Fibroblast of lung (primary cell): ENCODE measurements around the gene KDM3A.

Source experiments
- EZH2 ChIP-seq: IDR thresholded peaks from 2 replicates; pipeline ENCODE4 v1.5.1; 2012; ENCODE audit warnings: low read length, control low read depth, mild to moderate bottlenecking; ENCODE audit errors: missing control alignments
- TF ChIP-seq, protein P1 (sequence below), 2 donors: IDR thresholded peaks in 1 of 2; conservative IDR thresholded peaks in 1 of 2; 1 replicate in 1 of 2; 2 replicates in 1 of 2; pipeline ENCODE4 v1.5.1; 2011 to 2012; ENCODE audit warnings: low read length in 2 of 2, control low read depth in 1 of 2, inconsistent platforms in 1 of 2, low read depth in 1 of 2, mild to moderate bottlenecking in 1 of 2

DNA sequence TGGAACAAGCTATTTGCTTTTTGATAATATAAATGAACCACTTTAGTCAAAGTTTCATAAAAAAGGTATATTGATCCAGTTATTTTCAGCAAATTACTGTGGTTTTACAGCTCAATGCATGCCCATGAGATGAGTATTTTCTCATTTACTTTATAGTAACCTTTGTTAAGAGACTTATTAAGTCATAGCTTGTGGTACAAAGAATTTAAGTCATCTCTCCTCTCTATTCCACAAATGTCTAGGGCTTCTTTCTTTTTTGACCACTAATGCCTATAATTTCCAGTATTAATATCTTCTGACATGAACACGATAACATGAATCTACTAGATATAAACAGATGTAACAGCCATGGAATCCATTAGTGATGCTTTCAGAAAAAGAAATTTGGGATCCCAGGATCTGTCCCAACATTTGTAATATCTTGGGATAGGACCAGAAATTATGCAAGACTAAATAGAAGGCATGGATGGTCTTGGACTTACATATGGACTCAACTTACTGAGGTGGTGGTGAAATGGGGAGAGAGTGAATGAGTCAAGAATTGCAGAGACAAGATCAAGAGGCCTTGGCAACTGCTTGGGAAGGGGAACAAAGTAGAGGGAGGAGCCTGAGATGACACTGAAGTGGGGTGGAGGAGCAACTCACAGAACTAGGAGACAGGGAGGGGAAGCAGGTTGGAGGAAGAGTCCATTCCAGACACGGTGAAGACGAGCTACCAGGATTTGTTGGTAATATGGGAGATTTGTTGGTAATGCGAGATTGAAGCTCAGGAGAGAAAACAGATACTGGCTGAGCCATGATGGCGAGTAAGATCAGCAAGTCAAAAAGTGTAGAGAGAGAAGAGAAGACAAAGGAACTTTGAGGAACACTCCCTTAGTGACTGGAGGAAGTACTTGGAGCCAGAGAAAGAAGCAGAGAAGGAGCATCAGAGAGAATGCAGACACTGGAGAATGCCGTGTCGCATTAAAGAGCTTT is 42.4 kb upstream of the KDM3A start:
- TF ChIP-seq EZH2 = no peak
- TF ChIP-seq, protein P1, sequence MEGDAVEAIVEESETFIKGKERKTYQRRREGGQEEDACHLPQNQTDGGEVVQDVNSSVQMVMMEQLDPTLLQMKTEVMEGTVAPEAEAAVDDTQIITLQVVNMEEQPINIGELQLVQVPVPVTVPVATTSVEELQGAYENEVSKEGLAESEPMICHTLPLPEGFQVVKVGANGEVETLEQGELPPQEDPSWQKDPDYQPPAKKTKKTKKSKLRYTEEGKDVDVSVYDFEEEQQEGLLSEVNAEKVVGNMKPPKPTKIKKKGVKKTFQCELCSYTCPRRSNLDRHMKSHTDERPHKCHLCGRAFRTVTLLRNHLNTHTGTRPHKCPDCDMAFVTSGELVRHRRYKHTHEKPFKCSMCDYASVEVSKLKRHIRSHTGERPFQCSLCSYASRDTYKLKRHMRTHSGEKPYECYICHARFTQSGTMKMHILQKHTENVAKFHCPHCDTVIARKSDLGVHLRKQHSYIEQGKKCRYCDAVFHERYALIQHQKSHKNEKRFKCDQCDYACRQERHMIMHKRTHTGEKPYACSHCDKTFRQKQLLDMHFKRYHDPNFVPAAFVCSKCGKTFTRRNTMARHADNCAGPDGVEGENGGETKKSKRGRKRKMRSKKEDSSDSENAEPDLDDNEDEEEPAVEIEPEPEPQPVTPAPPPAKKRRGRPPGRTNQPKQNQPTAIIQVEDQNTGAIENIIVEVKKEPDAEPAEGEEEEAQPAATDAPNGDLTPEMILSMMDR (conservative IDR thresholded peaks at IDR 0.05 in 1 of 2, IDR thresholded peaks at IDR 0.05 in 1 of 2; ENCODE audit: low read depth in 1 of 2, low read length in 2 of 2) = no peak
